Dendritic cell treated with granulocyte-macrophage colony-stimulating factor and Interleukin-4, amounts not matched to agents 40 ng/mL and 50 ng/mL, for 4 days (primary cell): ENCODE data around the gene RBM38.

ENCODE experiments used
- H3K27ac Mint-ChIP-seq: one replicate; pipeline ENCODE4 v1.8.0; 2022; ENCODE audit warnings: mild to moderate bottlenecking, mixed read lengths
- H3K27me3 Mint-ChIP-seq: one replicate; pipeline ENCODE4 v1.8.0; 2022; ENCODE audit warnings: mild to moderate bottlenecking, mixed read lengths
- H3K36me3 Mint-ChIP-seq: one replicate; pipeline ENCODE4 v1.8.0; 2022; ENCODE audit warnings: low read depth, mixed read lengths
- H3K4me1 Mint-ChIP-seq: one replicate; pipeline ENCODE4 v1.8.0; 2022; ENCODE audit warnings: low read depth, mixed read lengths
- H3K4me3 Mint-ChIP-seq: one replicate; pipeline ENCODE4 v1.8.0; 2022; ENCODE audit warnings: mild to moderate bottlenecking, moderate library complexity, mixed read lengths
- H3K9me3 Mint-ChIP-seq: one replicate; pipeline ENCODE4 v1.8.0; 2022; ENCODE audit warnings: mixed read lengths
- intact Hi-C: fragments of 100-400 bp; cut with micrococcal nuclease; formaldehyde crosslinking; loops from one replicate; pipeline ENCODE4 v1.15.0; 2022

The RBM38 gene

DNA sequence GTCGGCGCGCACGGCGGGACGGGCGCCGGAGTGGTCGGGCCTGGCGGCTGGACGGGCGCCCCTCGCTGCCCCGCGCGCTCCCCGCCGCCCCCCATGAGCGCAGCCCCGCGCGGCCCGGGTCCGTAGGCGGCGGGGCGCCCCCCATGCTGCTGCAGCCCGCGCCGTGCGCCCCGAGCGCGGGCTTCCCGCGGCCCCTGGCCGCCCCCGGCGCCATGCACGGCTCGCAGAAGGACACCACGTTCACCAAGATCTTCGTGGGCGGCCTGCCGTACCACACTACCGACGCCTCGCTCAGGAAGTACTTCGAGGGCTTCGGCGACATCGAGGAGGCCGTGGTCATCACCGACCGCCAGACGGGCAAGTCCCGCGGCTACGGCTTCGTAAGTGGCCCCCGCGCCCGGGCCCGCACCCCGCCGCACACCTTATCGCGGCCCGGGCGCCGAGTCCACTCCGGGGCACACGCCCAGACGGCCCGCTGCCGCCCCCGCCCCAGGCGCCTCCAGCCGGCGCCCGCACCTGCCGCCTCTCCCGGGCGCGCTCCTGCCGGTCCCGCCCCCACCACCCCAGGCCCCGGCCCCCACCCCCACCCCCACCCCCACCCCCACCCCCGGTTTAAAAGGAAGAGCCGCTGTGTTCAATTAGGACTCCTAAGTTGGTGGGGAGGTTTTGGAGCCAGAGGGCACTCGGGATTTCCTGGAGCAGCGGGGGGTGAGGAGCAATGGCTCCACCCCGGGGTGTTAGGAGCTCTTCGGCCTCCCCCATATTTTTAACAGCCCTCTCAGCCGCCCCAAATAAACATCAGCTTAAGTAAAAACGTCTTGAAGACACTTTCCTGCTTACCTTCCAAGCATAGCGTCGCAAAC lies 474 bp downstream of the RBM38 start:
- Mint-ChIP-seq H3K27me3 (no peaks in the 10 kb centered on the region), H3K36me3 (peaks cover 41% of the 10 kb centered on the region), H3K4me3 (peak overlapping the region; percentile 79), H3K4me1 (peaks cover 65% of the 10 kb centered on the region), H3K9me3 (no peaks in the 10 kb centered on the region), H3K27ac (peak overlapping the region; percentile 70)
- intact Hi-C loops = loop anchor here (5.0 kb wide), 1 partner anchor 41 kb away; no protein-coding TSS in a partner anchor

DNA sequence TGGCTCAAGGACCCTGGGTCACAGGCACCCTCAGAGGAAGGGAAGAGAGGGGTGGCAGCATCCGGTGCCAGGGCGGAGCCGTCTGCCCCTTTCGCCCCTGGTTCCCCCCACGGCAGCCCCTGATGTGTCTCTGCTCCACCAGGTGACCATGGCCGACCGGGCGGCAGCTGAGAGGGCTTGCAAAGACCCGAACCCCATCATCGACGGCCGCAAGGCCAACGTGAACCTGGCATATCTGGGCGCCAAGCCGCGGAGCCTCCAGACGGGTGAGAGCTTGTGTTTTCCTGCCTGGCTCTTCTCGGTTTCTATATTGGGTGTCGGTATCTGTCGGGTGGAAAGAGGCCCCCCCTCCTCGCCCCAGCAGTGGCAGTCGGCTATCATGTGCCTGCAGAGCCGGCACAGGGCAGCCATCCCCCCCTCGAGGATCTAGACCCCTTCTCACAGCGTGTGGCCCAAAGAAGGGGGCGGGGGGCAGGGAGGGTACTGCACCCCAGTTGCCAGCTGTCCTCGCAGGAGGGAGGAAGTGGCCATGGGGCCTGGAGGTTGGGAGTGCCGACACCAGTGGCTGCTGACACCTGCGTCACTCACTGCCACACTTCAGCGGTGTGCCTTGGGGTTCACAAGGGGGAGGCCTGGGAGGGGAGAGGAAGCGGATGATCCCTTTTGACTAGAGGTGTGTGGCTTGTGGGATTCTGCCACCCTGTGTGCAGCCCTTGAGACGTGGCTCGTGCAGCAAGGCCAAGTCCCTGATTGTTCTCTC lies 1.5 kb downstream of the RBM38 start:
- peaks cover 51% of the 10 kb centered on the region for H3K36me3 Mint-ChIP-seq
- no peaks in the 10 kb centered on the region for H3K9me3 Mint-ChIP-seq
- H3K4me1 Mint-ChIP-seq = peaks cover 75% of the 10 kb centered on the region
- intact Hi-C loops = loop anchor here (5.0 kb wide), 1 partner anchor 40 kb away; no protein-coding TSS in a partner anchor
- peak overlapping the region; percentile 79 for H3K4me3 Mint-ChIP-seq
- H3K27ac Mint-ChIP-seq = peak overlapping the region; percentile 70
- no peaks in the 10 kb centered on the region for H3K27me3 Mint-ChIP-seq

DNA sequence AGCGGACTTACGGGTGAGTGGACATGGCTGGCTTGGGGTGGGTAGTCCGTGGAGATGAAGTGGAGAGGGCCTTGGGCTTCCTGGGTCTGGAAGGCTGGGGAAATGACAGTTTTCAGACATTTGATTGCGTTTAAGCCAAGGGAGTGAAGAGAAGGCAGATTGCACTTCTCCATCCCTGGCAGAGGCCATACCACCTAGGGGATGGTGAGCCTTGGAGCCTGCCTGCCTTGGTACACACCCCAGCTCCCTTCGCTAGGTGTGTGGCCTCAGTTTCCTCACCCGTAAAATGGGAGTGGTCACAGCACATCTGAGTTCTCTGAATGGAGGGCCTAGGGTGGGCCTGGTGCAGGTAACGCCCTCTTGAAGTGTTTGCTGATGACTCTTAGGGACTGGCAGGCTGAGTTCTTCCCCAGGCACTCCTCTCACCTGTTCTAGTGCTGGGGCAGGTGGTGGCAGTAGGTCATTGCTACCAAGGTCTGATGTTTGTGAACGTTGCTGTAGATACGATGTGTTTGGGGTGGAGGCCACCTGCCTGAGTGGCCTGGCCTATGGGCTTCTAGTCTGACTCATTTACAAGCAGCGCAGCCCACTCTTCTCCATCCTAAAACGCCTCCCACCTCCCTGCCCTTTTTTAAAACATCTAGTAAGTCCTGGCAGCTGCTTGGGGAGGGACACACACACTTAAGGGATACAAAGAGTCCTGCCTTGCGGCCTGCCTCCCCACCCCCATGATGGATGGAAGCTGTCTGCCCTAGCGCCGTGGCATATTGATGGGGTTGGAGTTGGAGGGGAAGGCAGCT lies 2.3 kb downstream of the RBM38 start:
- intact Hi-C loops = loop anchor here (5.0 kb wide), 1 partner anchor 39 kb away; no protein-coding TSS in a partner anchor
- Mint-ChIP-seq H3K27me3 (no peaks in the 10 kb centered on the region), H3K4me3 (peak overlapping the region; percentile 79), H3K27ac (peak overlapping the region; percentile 70), H3K36me3 (peaks cover 55% of the 10 kb centered on the region), H3K4me1 (peaks cover 83% of the 10 kb centered on the region), H3K9me3 (no peaks in the 10 kb centered on the region)

DNA sequence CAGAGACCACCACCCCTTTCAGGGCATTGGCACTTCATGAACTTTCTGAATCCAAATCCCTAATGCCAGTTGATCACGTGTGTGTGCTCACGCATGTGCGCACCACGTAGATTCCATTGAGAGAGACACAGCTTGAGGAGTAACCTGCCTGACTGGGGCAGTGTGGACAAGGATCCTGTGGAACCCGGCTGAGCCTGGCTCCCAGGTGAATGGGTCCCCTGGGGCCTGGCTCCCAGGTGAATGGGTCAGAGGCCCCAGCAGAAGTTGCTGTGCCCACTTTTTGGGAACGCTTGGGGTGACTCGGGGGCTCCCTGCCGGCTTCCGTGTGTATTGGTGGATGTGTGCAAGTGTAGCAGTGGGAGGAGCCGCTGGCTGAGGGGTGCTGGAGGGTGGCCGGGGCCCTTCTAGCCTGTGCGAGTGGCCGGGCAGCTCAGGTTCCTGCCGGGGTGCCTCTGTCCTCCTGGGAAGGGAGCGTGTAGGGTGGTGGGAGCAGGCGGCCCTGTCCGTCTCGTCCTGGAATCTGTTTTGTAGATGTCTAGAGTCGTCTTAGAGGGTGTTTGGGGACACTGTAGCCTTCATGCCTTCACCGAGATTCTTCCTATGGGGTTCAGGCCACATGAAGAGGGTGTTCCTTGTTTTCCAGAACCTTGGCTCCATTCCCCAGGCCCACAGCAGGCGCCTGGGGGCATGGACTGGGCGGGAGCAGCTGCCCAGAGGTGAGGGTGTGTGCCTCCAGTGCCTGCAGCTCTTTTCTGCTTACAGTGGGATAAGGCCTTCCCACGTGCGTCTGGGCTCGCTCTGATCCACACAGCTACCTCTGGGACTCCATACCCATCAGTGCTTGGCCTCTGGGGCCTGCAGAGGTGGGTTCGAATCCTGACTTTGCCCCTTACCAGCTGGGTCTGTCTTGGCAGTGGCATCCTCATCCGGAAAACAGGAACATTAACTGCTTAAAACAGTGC lies 3.2 kb downstream of the RBM38 start:
- H3K9me3 Mint-ChIP-seq = no peaks in the 10 kb centered on the region
- peak overlapping the region; percentile 70 for H3K27ac Mint-ChIP-seq
- H3K4me1 Mint-ChIP-seq = peaks cover 91% of the 10 kb centered on the region
- H3K27me3 Mint-ChIP-seq = peaks cover 2% of the 10 kb centered on the region
- no peak overlapping the region for H3K4me3 Mint-ChIP-seq
- peaks cover 64% of the 10 kb centered on the region for H3K36me3 Mint-ChIP-seq
- intact Hi-C loops = loop anchor here (5.0 kb wide), 1 partner anchor 38 kb away; no protein-coding TSS in a partner anchor

DNA sequence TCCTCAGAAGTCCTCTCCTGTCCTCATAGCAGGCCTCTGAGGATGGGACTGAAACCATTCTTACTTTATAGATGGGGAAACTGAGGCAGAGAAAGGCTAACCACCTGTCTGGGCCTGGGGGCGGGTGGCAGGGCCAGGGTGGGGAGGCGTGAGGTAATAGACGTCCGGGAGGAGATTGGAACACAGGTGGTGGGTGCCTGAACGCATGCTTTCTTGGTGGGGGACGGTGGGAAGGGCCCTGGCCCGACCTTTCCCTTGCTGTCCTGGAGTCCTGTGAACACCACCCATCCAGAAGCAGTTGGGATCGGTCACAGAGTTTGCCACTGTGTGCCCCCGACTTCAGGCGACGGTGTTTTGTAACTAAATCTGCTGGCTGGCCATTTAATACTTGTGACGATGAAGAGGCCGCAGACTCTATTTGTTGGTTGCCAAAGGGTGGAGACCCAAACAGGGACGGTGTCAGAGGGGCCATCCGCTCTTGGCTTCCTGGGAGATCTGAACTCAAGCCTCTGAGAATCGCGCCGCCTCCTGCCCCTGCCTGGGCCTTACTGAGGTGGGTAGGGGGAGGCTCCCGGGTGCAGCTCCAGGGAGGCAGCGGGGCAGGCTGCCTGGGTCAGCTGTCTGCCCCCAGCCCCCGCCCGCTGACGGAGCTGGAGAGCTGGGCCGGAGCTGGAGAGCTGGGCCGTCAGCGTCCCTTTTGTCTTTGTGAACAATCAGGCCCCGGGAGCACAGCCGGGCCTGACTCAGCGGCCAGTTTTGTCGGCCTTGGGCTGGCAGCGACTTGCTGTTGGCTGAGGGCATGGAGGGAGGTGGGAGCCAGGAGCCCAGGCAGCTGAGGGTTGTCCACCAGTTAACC lies 4.1 kb downstream of the RBM38 start:
- Mint-ChIP-seq H3K27ac (peak overlapping the region; percentile 49), H3K36me3 (peaks cover 73% of the 10 kb centered on the region), H3K9me3 (no peaks in the 10 kb centered on the region), H3K27me3 (peaks cover 2% of the 10 kb centered on the region), H3K4me3 (no peak overlapping the region), H3K4me1 (peaks cover 92% of the 10 kb centered on the region)
- intact Hi-C loops = no loop called here

DNA sequence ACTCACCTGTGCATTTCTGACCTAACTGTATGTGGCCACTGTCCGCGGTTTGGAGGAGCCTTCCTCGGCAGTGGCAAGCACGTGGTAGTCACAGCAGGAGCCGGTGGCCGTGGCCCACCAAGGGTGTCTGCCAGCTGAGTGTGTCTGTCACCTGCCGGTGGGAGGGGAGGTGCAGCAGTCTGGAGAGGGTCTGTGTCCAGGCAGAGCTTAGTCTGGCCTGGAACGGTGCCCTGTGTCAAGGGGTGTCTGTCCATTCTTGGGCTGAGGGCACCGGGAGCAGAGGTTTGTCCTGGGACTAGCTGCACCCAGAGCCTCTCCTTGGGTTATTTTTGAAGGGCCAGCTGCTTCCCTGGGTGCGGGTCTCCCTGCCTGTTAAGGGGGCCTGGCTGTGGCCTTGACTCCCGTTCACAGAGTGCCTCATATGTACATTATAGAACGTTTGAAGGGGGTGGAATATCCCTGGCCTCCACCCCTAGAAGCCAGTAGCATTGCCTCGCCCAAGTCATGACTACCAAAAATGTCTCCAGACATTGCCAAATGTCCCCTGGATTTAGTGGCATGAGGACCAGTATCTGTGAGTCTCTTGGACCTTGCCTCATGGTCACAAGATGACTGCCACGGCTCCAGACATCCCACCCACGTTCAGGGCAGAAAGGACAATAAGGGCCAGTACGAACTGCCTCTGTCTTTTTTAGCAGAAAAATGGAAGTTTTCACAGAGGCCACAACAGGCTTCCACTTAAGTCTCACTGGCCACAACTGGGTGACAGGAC lies 5.2 kb downstream of the RBM38 start:
- Mint-ChIP-seq H3K27ac (peak overlapping the region; percentile 49), H3K9me3 (no peaks in the 10 kb centered on the region), H3K27me3 (peaks cover 2% of the 10 kb centered on the region), H3K36me3 (peaks cover 83% of the 10 kb centered on the region), H3K4me1 (peaks cover 91% of the 10 kb centered on the region), H3K4me3 (no peak overlapping the region)
- intact Hi-C loops = no loop called here

DNA sequence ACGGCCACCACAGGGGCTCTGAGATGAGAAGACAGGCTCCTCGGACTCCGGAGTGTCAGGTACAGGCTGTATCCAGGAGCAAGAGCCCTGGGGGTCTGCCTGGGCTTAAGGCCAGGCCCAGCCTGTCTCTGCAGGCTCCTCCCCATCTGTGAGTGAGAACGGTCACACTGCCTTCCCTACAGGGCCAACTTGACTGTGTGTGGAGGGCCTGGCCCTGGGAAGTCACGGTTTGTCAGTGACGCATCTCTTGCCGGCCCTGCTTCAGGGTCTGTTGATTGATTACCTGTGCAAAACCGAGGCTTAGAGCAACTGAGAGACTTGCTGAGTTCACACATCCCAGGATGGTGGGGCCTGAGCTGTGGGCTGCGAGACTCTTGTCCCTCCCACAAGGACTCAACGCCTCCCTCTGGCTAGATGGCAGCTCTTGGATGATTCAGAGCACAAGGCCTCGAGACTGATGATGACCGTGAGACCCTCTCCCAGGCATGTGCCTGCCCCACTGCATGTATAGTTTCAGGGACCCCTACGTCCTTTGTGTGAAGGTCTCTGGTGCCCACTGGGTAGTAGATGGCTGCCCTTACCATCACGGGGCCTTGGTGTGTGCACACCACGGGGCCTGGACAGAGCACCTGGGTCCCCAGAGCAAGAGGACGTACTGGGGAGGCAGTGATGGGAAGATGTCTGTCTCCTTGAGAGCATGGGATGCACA lies 5.9 kb downstream of the RBM38 start:
- peaks cover 91% of the 10 kb centered on the region for H3K4me1 Mint-ChIP-seq
- no peaks in the 10 kb centered on the region for H3K9me3 Mint-ChIP-seq
- peaks cover 2% of the 10 kb centered on the region for H3K27me3 Mint-ChIP-seq
- H3K27ac Mint-ChIP-seq = peak overlapping the region; percentile 83
- intact Hi-C loops = no loop called here
- peaks cover 91% of the 10 kb centered on the region for H3K36me3 Mint-ChIP-seq
- H3K4me3 Mint-ChIP-seq = no peak overlapping the region

DNA sequence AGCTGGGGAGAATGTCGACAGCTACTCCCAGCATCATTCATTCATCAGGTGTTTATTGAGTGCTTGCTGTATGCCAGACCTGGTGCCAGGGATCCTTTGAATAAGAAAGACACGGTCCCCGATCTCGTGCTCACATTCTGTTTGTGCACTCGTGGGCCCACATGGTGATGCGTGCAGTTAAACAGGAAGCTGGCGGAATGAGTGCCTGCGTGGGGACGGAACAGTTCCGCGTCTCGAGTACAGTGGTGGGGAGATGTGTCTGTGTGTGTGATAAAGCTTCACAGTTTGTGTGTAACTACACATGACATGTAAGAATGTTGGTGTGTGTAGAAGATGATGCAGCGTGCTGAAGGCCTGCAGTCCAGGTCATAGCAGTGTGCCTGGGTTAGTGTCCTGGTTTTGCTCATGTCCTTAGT lies 6.5 kb downstream of the RBM38 start:
- Mint-ChIP-seq H3K9me3 (no peaks in the 10 kb centered on the region), H3K27ac (peak overlapping the region; percentile 83), H3K4me3 (peak overlapping the region; percentile 52), H3K36me3 (peaks cover 95% of the 10 kb centered on the region), H3K27me3 (peaks cover 2% of the 10 kb centered on the region), H3K4me1 (peaks cover 89% of the 10 kb centered on the region)
- intact Hi-C loops = no loop called here

DNA sequence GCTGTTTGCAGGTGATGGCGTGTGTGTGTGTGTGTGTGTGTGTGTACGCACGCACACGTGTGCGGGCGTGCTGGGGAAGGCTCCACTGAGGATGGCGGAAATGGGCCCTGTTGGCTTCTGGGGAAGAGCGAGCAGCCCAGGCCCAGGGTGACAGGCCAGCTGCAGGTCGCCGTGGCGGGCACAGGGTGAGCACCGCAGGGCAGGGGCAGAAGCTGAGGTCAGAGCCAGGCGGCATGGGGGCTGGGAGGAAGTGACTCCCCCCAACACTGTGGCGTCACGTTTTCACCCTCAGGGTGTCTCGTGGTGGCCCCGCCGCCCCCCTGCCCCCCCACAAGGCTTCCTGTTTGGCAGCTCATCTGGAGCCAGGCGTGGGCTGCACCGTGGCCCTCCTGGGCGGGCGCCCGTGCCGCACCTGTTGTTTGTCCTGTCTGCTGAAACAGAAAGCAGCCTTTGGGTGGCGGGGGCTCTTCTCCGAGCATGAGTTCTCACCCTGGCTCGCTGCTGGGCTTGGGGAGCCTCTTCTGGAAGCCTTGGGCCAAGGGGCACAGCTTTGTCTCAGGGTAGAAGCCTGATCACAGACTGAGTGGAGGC lies 7.1 kb downstream of the RBM38 start:
- Mint-ChIP-seq H3K27ac (peak overlapping the region; percentile 83), H3K27me3 (peaks cover 2% of the 10 kb centered on the region), H3K4me1 (peaks cover 83% of the 10 kb centered on the region), H3K36me3 (peaks cover 95% of the 10 kb centered on the region), H3K9me3 (no peaks in the 10 kb centered on the region), H3K4me3 (peak overlapping the region; percentile 52)
- intact Hi-C loops = no loop called here

DNA sequence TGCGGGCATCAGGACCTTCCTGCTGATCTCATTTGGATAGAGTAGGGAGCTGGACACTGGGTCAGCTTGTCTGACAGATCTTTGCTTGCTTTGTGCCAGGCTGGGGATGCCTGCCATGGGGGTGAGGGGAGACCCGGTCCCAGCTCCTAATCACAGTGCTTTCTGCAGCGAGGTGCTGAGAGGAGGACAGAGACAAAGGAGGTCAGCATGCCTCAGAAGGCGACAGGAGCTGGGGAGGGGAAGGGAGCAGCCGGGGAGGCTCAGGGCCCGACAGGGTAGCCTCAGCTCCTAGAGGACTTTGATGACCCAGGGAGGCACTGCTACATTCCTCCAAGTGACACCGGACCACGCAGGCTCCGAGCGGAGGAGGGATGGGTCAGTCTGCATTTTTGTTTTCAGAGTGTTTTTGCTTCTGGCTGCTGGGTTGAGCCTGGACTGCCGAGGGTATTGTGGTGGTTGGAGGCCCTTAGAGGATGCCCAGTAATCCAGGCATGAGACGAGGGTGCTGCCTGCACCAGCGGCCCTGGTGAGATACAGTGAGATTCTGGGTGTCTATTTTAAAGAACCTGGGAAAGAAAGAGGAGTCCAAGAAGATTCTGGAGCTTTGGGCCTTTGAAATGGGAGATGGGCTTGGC lies 7.8 kb downstream of the RBM38 start:
- Mint-ChIP-seq H3K9me3 (no peaks in the 10 kb centered on the region), H3K27ac (peak overlapping the region; percentile 83), H3K4me1 (peaks cover 76% of the 10 kb centered on the region), H3K4me3 (no peak overlapping the region), H3K27me3 (peaks cover 2% of the 10 kb centered on the region), H3K36me3 (peaks cover 95% of the 10 kb centered on the region)
- intact Hi-C loops = no loop called here
